NOMO-1 (cell line): Measurements from ENCODE around the gene PARN.

Experiments used
- DNase-seq, 2 experiments: peaks; one replicate each; lab custom pipeline; 2025; ENCODE audit not compliant: unreplicated experiment in 2 of 2; lab: John Stamatoyannopoulos, UW

The PARN gene

GRCh38 chr16:14501331-14502255, 128.5 kb downstream of the PARN start:
- DNase-seq = no peak

GRCh38 chr16:14500791-14501190, 129.3 kb downstream of the PARN start:
- DNase-seq = no peak

GRCh38 chr16:14499110-14499509, 130.9 kb downstream of the PARN start:
- DNase-seq = no peak

GRCh38 chr16:14497245-14498082, 132.6 kb downstream of the PARN start:
- DNase-seq = no peak

GRCh38 chr16:14496786-14497185, 133.3 kb downstream of the PARN start:
- no peak for DNase-seq

GRCh38 chr16:14496047-14496770, 133.9 kb downstream of the PARN start:
- no peak for DNase-seq

GRCh38 chr16:14495213-14496046, 134.6 kb downstream of the PARN start:
- DNase-seq = no peak

- no peak for DNase-seq
These were observed 135.6 kb downstream of the PARN start for GRCh38 chr16:14494396-14494966.

- no peak for DNase-seq
These were observed 136.3 kb downstream of the PARN start for GRCh38 chr16:14493791-14494190.

GRCh38 chr16:14492614-14493013, 137.4 kb downstream of the PARN start:
- no peak for DNase-seq

- no peak for DNase-seq
These were observed 138.1 kb downstream of the PARN start for GRCh38 chr16:14491861-14492529.

GRCh38 chr16:14490235-14490634, 139.8 kb downstream of the PARN start:
- DNase-seq = no peak

GRCh38 chr16:14489460-14489859, 140.6 kb downstream of the PARN start:
- no peak for DNase-seq

GRCh38 chr16:14487579-14487978, 142.5 kb downstream of the PARN start:
- no peak for DNase-seq

- DNase-seq = no peak
These were observed 143.3 kb downstream of the PARN start for GRCh38 chr16:14486520-14487303.

GRCh38 chr16:14485811-14486519, 144.1 kb downstream of the PARN start:
- DNase-seq = no peak

- DNase-seq = no peak
These were observed 144.9 kb downstream of the PARN start for GRCh38 chr16:14485121-14485551.
